ENCODE results near the gene PPP1R16B.

The PPP1R16B gene

GRCh38 chr20:38930242-38930569, 124.7 kb downstream of the PPP1R16B start:
- H3K4me3 ChIP-seq (ENCODE audit: low read depth, low read length), result no peak overlapping the region
- DNase-seq (ENCODE audit: low read depth), result no peak
- no peak for TF ChIP-seq CTCF (IDR thresholded peaks at IDR 0.05; ENCODE audit: low read depth, low read length, missing control alignments)

GRCh38 chr20:38931984-38932383, 126.5 kb downstream of the PPP1R16B start:
- H3K4me3 ChIP-seq (ENCODE audit: low read depth, low read length), result no peak overlapping the region
- TF ChIP-seq CTCF (IDR thresholded peaks at IDR 0.05; ENCODE audit: low read depth, low read length, missing control alignments), result no peak

GRCh38 chr20:38932457-38933120, 127.1 kb downstream of the PPP1R16B start:
- TF ChIP-seq CTCF (IDR thresholded peaks at IDR 0.05; ENCODE audit: low read depth, low read length, missing control alignments), result no peak
- DNase-seq (ENCODE audit: low read depth), result no peak
- H3K4me3 ChIP-seq (ENCODE audit: low read depth, low read length), result no peak overlapping the region

More at GRCh38 chr20:38931984-38932383, 126.5 kb downstream of the PPP1R16B start:
- no peak for DNase-seq (ENCODE audit: low read depth)

GRCh38 chr20:38934530-38934929, 129.0 kb downstream of the PPP1R16B start:
- DNase-seq (ENCODE audit: low read depth), result no peak
- no peak for TF ChIP-seq CTCF (IDR thresholded peaks at IDR 0.05; ENCODE audit: low read depth, low read length, missing control alignments)
- no peak overlapping the region for H3K4me3 ChIP-seq (ENCODE audit: low read depth, low read length)

GRCh38 chr20:38935285-38935684, 129.8 kb downstream of the PPP1R16B start:
- peak; percentile 20 for TF ChIP-seq CTCF (IDR thresholded peaks at IDR 0.05; ENCODE audit: low read depth, low read length, missing control alignments)
- no peak overlapping the region for H3K4me3 ChIP-seq (ENCODE audit: low read depth, low read length)
- no peak for DNase-seq (ENCODE audit: low read depth)

GRCh38 chr20:38935967-38936407, 130.5 kb downstream of the PPP1R16B start:
- TF ChIP-seq CTCF (IDR thresholded peaks at IDR 0.05; ENCODE audit: low read depth, low read length, missing control alignments), result no peak
- no peak for DNase-seq (ENCODE audit: low read depth)
- H3K4me3 ChIP-seq (ENCODE audit: low read depth, low read length), result no peak overlapping the region

GRCh38 chr20:38937000-38937399, 131.5 kb downstream of the PPP1R16B start:
- no peak overlapping the region for H3K4me3 ChIP-seq (ENCODE audit: low read depth, low read length)
- no peak for TF ChIP-seq CTCF (IDR thresholded peaks at IDR 0.05; ENCODE audit: low read depth, low read length, missing control alignments)
- DNase-seq (ENCODE audit: low read depth), result no peak

Measured in GM12864 (cell line).